GM12878 (cell line): ENCODE data around the gene CCDC190.

ENCODE experiments used
- CTCF ChIP-seq, 3 experiments: IDR thresholded peaks in 2 of 3; conservative IDR thresholded peaks in 1 of 3; 2 replicates each; pipeline ENCODE4 v1.5.1; 2011; ENCODE audit warnings: low read depth in 3 of 3, low read length in 3 of 3, mild to moderate bottlenecking in 3 of 3, control low read depth in 2 of 3, moderate library complexity in 2 of 3, inconsistent platforms in 1 of 3, mixed read lengths in 1 of 3; ENCODE audit not compliant: control insufficient read depth in 2 of 3, insufficient read depth in 1 of 3; ENCODE audit errors: extremely low read depth in 1 of 3
- POLR2AphosphoS5 ChIP-seq: IDR thresholded peaks from 2 replicates; pipeline ENCODE4 v1.6.1; 2011; ENCODE audit warnings: mild to moderate bottlenecking, low read length, inconsistent platforms
- TARDBP ChIP-seq: IDR thresholded peaks from 2 replicates; pipeline ENCODE4 v1.6.1; 2016; ENCODE audit warnings: borderline replicate concordance

GRCh38 chr1:162901243-162901642, 40.3 kb upstream of the CCDC190 start:
- TF ChIP-seq POLR2AphosphoS5 (no peak), TARDBP (no peak), CTCF (IDR thresholded peaks at IDR 0.05 in 2 of 3, conservative IDR thresholded peaks at IDR 0.05 in 1 of 3; ENCODE audit: control insufficient read depth in 2 of 3, extremely low read depth in 1 of 3, insufficient read depth in 1 of 3, low read depth in 3 of 3, low read length in 3 of 3) (no peak)
